MG63 (cell line): Measurements from ENCODE around the gene ZNF667. TPM values are rescaled to one million over a fixed set of nuclear protein-coding genes. Genes with fewer than 3 reads are reported as not detected.

Experiments
- DNase-seq: peaks from one replicate; pipeline ENCODE4 v3.0.0-alpha.2; 2020
- H3K27me3 ChIP-seq: fragments of 250-450 bp; sonication (Bioruptor Pico); 2 replicates; pipeline ENCODE4 v1.5.1; 2020; ENCODE audit warnings: mild to moderate bottlenecking, moderate library complexity
- H3K36me3 ChIP-seq: fragments of 250-450 bp; sonication (Bioruptor Pico); 2 replicates; pipeline ENCODE4 v1.5.1; 2020; ENCODE audit warnings: mild to moderate bottlenecking, moderate library complexity
- H3K4me3 ChIP-seq: fragments of 250-450 bp; sonication (Bioruptor Pico); 2 replicates; pipeline ENCODE4 v1.5.1; 2020; ENCODE audit warnings: mild to moderate bottlenecking, moderate library complexity
- H3K9me3 ChIP-seq: fragments of 250-450 bp; sonication (Bioruptor Pico); 2 replicates; pipeline ENCODE4 v1.5.1; 2020; ENCODE audit warnings: mild to moderate bottlenecking, moderate library complexity
- total RNA-seq: library from RNA; depleted of rRNA; stranded (reverse); fragments of >200 nt; shearing (Covaris generic); gene quantifications from 2 replicates; pipeline ENCODE4 v1.2.3, GENCODE V29; 2014; ENCODE audit warnings: low replicate concordance; rRNA removed

The ZNF667 gene
- not detected in 2 replicates for total RNA-seq

- no peak within 1 kb of the TSS for H3K4me3 ChIP-seq
Observed at GRCh38 chr19:56476651-56477428, at the start of gene ZNF667. ZNF667 (minus strand) TSS chr19:56477345; CDS start chr19:56462370, 14,975 bp downstream.

GRCh38 chr19:56525214-56525860 is 48.2 kb upstream of the ZNF667 start:
- H3K36me3 ChIP-seq = no peaks in the 10 kb centered on the region
- no peak for DNase-seq
- H3K9me3 ChIP-seq = peaks cover 30% of the 10 kb centered on the region
- no peaks in the 10 kb centered on the region for H3K27me3 ChIP-seq
- no peak overlapping the region for H3K4me3 ChIP-seq

More at GRCh38 chr19:56476651-56477428, at the start of gene ZNF667:
- no peak for DNase-seq
- Histone ChIP-seq H3K36me3 (no peaks in the 10 kb centered on the region), H3K27me3 (no peaks in the 10 kb centered on the region), H3K9me3 (no peaks in the 10 kb centered on the region; the same call in 1 of the 2 replicates)

GRCh38 chr19:56508290-56508778 is 31.2 kb upstream of the ZNF667 start:
- no peak overlapping the region for H3K4me3 ChIP-seq
- DNase-seq = no peak
- peaks cover 9% of the 10 kb centered on the region; the same call in 1 of the 2 replicates for H3K9me3 ChIP-seq
- no peaks in the 10 kb centered on the region; the same call in 1 of the 2 replicates for H3K27me3 ChIP-seq
- no peaks in the 10 kb centered on the region for H3K36me3 ChIP-seq

- no peaks in the 10 kb centered on the region for H3K36me3 ChIP-seq
- H3K27me3 ChIP-seq = no peaks in the 10 kb centered on the region
- DNase-seq = peak; percentile 7
- no peak within 1 kb of the TSS for H3K4me3 ChIP-seq
- H3K9me3 ChIP-seq = peaks cover 9% of the 10 kb centered on the region; the same call in 1 of the 2 replicates
Observed at GRCh38 chr19:56507446-56508289, 30.5 kb upstream of the ZNF667 start, which contains the start of gene ZNF471. ZNF471 (plus strand) TSS chr19:56507855; CDS start chr19:56511572, 3,717 bp downstream.

GRCh38 chr19:56504581-56504980 is 27.4 kb upstream of the ZNF667 start:
- Histone ChIP-seq H3K36me3 (no peaks in the 10 kb centered on the region), H3K9me3 (peaks cover 12% of the 10 kb centered on the region), H3K27me3 (no peaks in the 10 kb centered on the region), H3K4me3 (no peak overlapping the region)
- DNase-seq = no peak

GRCh38 chr19:56491399-56491798 is 14.3 kb upstream of the ZNF667 start:
- Histone ChIP-seq H3K9me3 (no peaks in the 10 kb centered on the region; the same call in 1 of the 2 replicates), H3K4me3 (no peak overlapping the region), H3K27me3 (no peaks in the 10 kb centered on the region), H3K36me3 (no peaks in the 10 kb centered on the region)
- DNase-seq = no peak

- Histone ChIP-seq H3K9me3 (no peaks in the 10 kb centered on the region; the same call in 1 of the 2 replicates), H3K36me3 (no peaks in the 10 kb centered on the region), H3K27me3 (no peaks in the 10 kb centered on the region), H3K4me3 (no peak overlapping the region)
- no peak for DNase-seq
Observed at GRCh38 chr19:56477429-56478338, 539 bp upstream of the ZNF667 start.

GRCh38 chr19:56476093-56476492 is 1.1 kb downstream of the ZNF667 start:
- Histone ChIP-seq H3K9me3 (no peaks in the 10 kb centered on the region; the same call in 1 of the 2 replicates), H3K36me3 (no peaks in the 10 kb centered on the region), H3K27me3 (no peaks in the 10 kb centered on the region), H3K4me3 (no peak overlapping the region)
- no peak for DNase-seq

GRCh38 chr19:56474308-56474707 is 2.8 kb downstream of the ZNF667 start:
- DNase-seq = no peak
- no peaks in the 10 kb centered on the region for H3K27me3 ChIP-seq
- H3K4me3 ChIP-seq = no peak overlapping the region
- H3K36me3 ChIP-seq = no peaks in the 10 kb centered on the region
- H3K9me3 ChIP-seq = no peaks in the 10 kb centered on the region; the same call in 1 of the 2 replicates

GRCh38 chr19:56441206-56441792 is 35.8 kb downstream of the ZNF667 start:
- no peak for DNase-seq
- Histone ChIP-seq H3K9me3 (peaks cover 33% of the 10 kb centered on the region), H3K36me3 (no peaks in the 10 kb centered on the region), H3K27me3 (no peaks in the 10 kb centered on the region), H3K4me3 (no peak overlapping the region)

- no peak overlapping the region for H3K4me3 ChIP-seq
- H3K36me3 ChIP-seq = no peaks in the 10 kb centered on the region
- peaks cover 64% of the 10 kb centered on the region for H3K9me3 ChIP-seq
- DNase-seq = no peak
- no peaks in the 10 kb centered on the region for H3K27me3 ChIP-seq
Observed at GRCh38 chr19:56423985-56424353, 53.2 kb downstream of the ZNF667 start.

- no peak for DNase-seq
- no peaks in the 10 kb centered on the region for H3K27me3 ChIP-seq
- no peak overlapping the region for H3K4me3 ChIP-seq
- H3K9me3 ChIP-seq = peaks cover 68% of the 10 kb centered on the region
- no peaks in the 10 kb centered on the region for H3K36me3 ChIP-seq
Observed at GRCh38 chr19:56423276-56423984, 53.7 kb downstream of the ZNF667 start.

- Histone ChIP-seq H3K27me3 (no peaks in the 10 kb centered on the region), H3K36me3 (peaks cover 16% of the 10 kb centered on the region), H3K4me3 (peak overlapping the region; percentile 75), H3K9me3 (peaks cover 39% of the 10 kb centered on the region)
- no peak for DNase-seq
Observed at GRCh38 chr19:56405062-56405461, 72.1 kb downstream of the ZNF667 start.

GRCh38 chr19:56404705-56405056 is 72.5 kb downstream of the ZNF667 start:
- Histone ChIP-seq H3K4me3 (peak overlapping the region; percentile 75), H3K27me3 (no peaks in the 10 kb centered on the region), H3K9me3 (peaks cover 40% of the 10 kb centered on the region), H3K36me3 (peaks cover 13% of the 10 kb centered on the region)
- no peak for DNase-seq
